ENCODE measurements around the gene ORMDL3. TPM values are rescaled to one million over a fixed set of nuclear protein-coding genes. Genes with fewer than 3 reads are reported as not detected.
"Not testable (repeated sequence)": the region's sequence is repeated elsewhere in the genome, so short reads cannot be mapped to it uniquely, and the experiment has no call there.

The ORMDL3 gene
- total RNA-seq, 1 experiment from 2014 or later, result 18.0 TPM

DNA sequence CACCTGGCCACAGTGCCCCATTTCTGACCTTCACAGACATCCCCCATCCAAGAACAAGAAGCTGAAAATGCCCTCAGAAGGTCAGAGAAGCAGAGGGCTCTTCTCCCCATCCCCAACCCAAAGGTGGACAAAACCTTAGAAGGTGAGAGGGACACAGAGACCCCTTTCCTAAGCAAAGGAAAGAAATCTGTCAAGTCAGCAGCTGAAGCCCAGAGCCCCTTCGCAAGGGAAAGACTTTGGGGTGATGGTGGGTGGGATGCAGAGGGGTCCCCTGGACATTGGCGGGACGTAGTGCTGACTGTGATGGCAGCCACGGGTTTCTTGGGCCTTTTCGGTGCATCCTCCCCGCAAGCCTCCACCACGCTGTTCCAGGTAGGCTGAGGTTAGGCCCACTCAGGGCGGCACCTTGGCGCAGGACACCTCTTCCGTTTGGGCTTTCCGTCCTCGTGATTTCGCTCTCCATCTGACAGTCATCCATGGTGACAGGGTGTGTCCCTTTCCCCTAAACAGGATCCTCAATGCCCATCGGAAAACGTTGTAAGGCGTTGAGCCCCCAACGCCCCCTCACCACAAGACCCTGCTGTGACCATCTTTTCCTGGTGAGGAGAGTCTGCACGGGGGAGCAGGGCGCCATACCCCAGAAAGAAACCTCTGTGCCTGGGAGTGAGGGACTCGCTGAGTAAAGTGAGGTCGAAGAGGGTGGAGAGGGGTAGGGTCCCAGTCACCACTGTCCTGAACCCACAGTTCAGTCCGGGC is 24.7 kb upstream of the ORMDL3 start:
- no TSS peak for BruUV-seq (replicated peaks)
- CTCF ChIA-PET, result no interaction called here

DNA sequence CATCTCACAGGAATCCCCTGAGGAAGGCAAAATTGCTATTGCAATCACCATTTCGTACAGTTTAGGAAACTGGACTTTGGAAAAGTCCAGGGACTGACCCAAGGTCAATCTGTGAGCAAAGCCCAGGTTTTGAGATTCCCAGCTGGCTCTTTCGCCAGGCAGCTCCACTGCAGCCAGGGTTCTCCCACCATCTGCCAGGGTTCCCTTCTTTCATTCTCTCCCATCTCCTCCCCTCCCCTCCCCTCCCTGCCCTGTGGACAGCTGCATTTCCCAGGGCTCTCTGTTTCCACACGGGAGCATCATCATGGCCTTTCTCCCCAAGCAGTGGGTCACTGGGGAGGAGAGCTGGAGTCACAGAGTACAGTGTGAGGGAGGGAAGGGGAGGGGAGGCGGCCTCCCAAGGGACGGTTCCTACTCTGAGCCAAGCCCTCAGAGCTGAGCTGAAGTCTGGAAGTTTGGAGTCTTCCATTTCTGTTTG is 23.5 kb upstream of the ORMDL3 start:
- Histone ChIP-seq H3K27me3 (replicated peaks; ENCODE audit: insufficient read depth, low read depth, low read length, poor library complexity) (no peaks in the 10 kb centered on the region), H3K9me3 (ENCODE audit: low read depth, low read length, poor library complexity, severe bottlenecking) (no peaks in the 10 kb centered on the region), H3K27ac (ENCODE audit: low read depth, low read length, poor library complexity, severe bottlenecking) (no peak overlapping the region), H3K4me1 (ENCODE audit: insufficient read depth, low read length, poor library complexity, severe bottlenecking) (no peaks in the 10 kb centered on the region), H3K36me3 (ENCODE audit: insufficient read depth, low read length, poor library complexity, severe bottlenecking) (no peaks in the 10 kb centered on the region), H3K4me3 (ENCODE audit: low read depth, low read length, poor library complexity, severe bottlenecking) (no peak overlapping the region)
- ChIA-PET POLR2A (ENCODE audit: low non-redundant PET) (no interaction called here), CTCF (no interaction called here)
- intact Hi-C loops (cut with micrococcal nuclease; ENCODE audit: unreplicated experiment), result no loop called here
- no TSS peak for BruUV-seq (replicated peaks)
- DNase-seq (ENCODE audit: low spot score), result no peak
- TF ChIP-seq, protein P1, sequence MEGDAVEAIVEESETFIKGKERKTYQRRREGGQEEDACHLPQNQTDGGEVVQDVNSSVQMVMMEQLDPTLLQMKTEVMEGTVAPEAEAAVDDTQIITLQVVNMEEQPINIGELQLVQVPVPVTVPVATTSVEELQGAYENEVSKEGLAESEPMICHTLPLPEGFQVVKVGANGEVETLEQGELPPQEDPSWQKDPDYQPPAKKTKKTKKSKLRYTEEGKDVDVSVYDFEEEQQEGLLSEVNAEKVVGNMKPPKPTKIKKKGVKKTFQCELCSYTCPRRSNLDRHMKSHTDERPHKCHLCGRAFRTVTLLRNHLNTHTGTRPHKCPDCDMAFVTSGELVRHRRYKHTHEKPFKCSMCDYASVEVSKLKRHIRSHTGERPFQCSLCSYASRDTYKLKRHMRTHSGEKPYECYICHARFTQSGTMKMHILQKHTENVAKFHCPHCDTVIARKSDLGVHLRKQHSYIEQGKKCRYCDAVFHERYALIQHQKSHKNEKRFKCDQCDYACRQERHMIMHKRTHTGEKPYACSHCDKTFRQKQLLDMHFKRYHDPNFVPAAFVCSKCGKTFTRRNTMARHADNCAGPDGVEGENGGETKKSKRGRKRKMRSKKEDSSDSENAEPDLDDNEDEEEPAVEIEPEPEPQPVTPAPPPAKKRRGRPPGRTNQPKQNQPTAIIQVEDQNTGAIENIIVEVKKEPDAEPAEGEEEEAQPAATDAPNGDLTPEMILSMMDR (conservative IDR thresholded peaks at IDR 0.05; ENCODE audit: low read depth, low read length), result no peak
- no peak for TF ChIP-seq EZH2 (IDR thresholded peaks at IDR 0.05; ENCODE audit: borderline replicate concordance, low read depth, low read length, poor library complexity, severe bottlenecking)

More for the DNA sequence above, 24.7 kb upstream of the ORMDL3 start:
- Histone ChIP-seq H3K27ac (ENCODE audit: low read depth, low read length, poor library complexity, severe bottlenecking) (no peak overlapping the region), H3K9me3 (ENCODE audit: low read depth, low read length, poor library complexity, severe bottlenecking) (no peaks in the 10 kb centered on the region), H3K27me3 (replicated peaks; ENCODE audit: insufficient read depth, low read depth, low read length, poor library complexity) (no peaks in the 10 kb centered on the region), H3K4me3 (ENCODE audit: low read depth, low read length, poor library complexity, severe bottlenecking) (peak overlapping the region; percentile 32), H3K36me3 (ENCODE audit: insufficient read depth, low read length, poor library complexity, severe bottlenecking) (no peaks in the 10 kb centered on the region), H3K4me1 (ENCODE audit: insufficient read depth, low read length, poor library complexity, severe bottlenecking) (no peaks in the 10 kb centered on the region)
- intact Hi-C loops (cut with micrococcal nuclease; ENCODE audit: unreplicated experiment), result no loop called here
- POLR2A ChIA-PET (ENCODE audit: low non-redundant PET), result no interaction called here
- no peak for TF ChIP-seq EZH2 (IDR thresholded peaks at IDR 0.05; ENCODE audit: borderline replicate concordance, low read depth, low read length, poor library complexity, severe bottlenecking)
- TF ChIP-seq, protein P1 (conservative IDR thresholded peaks at IDR 0.05; ENCODE audit: low read depth, low read length), result no peak
- no peak for DNase-seq (ENCODE audit: low spot score)

DNA sequence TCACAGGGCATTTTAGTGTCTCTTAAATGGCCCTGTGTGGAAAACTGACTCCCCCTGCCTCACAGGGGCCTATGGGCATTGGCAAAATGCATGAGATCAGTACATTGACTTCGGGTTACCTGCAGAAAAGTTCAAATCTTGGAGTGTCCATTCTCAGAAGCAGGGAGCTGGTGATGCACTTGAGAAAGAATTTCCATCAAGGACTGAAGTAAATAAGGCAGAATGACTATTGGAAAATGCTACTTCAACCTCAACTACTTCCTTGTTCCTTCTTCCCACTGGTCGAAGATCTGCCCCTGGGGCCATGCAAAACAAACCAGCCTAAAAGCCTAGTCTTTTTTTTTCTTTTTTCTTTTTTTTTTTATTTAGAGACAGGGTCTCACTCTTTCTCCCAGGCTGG is 21.6 kb upstream of the ORMDL3 start:
- Histone ChIP-seq H3K4me1 (ENCODE audit: insufficient read depth, low read length, poor library complexity, severe bottlenecking) (no peaks in the 10 kb centered on the region), H3K27ac (ENCODE audit: low read depth, low read length, poor library complexity, severe bottlenecking) (no peak overlapping the region), H3K4me3 (ENCODE audit: low read depth, low read length, poor library complexity, severe bottlenecking) (no peak overlapping the region), H3K9me3 (ENCODE audit: low read depth, low read length, poor library complexity, severe bottlenecking) (no peaks in the 10 kb centered on the region), H3K36me3 (ENCODE audit: insufficient read depth, low read length, poor library complexity, severe bottlenecking) (no peaks in the 10 kb centered on the region), H3K27me3 (replicated peaks; ENCODE audit: insufficient read depth, low read depth, low read length, poor library complexity) (no peaks in the 10 kb centered on the region)
- ChIA-PET CTCF (interaction anchor here (0.7 kb wide), 1 partner anchor 10 kb away, joined by 3 read pairs; no protein-coding TSS in a partner anchor), POLR2A (ENCODE audit: low non-redundant PET) (no interaction called here)
- DNase-seq (ENCODE audit: low spot score), result no peak
- intact Hi-C loops (cut with micrococcal nuclease; ENCODE audit: unreplicated experiment), result no loop called here
- TF ChIP-seq, protein P1 (conservative IDR thresholded peaks at IDR 0.05; ENCODE audit: low read depth, low read length), result no peak
- TF ChIP-seq EZH2 (IDR thresholded peaks at IDR 0.05; ENCODE audit: borderline replicate concordance, low read depth, low read length, poor library complexity, severe bottlenecking), result no peak
- BruUV-seq (replicated peaks), result no TSS peak

- POLR2A ChIA-PET (ENCODE audit: low non-redundant PET); H3K4me1 ChIP-seq (ENCODE audit: insufficient read depth, low read length, poor library complexity, severe bottlenecking): not testable (repeated sequence)
Observed at GRCh38 chr17:39948489-39948828, 21.1 kb upstream of the ORMDL3 start.

More at GRCh38 chr17:39948489-39948828, 21.1 kb upstream of the ORMDL3 start:
- H3K9me3 ChIP-seq (ENCODE audit: low read depth, low read length, poor library complexity, severe bottlenecking); DNase-seq (ENCODE audit: low spot score); BruUV-seq (replicated peaks); H3K27ac ChIP-seq (ENCODE audit: low read depth, low read length, poor library complexity, severe bottlenecking); H3K27me3 ChIP-seq (replicated peaks; ENCODE audit: insufficient read depth, low read depth, low read length, poor library complexity); H3K36me3 ChIP-seq (ENCODE audit: insufficient read depth, low read length, poor library complexity, severe bottlenecking); CTCF ChIA-PET; H3K4me3 ChIP-seq (ENCODE audit: low read depth, low read length, poor library complexity, severe bottlenecking); intact Hi-C loops (cut with micrococcal nuclease; ENCODE audit: unreplicated experiment): not testable (repeated sequence)

All from A673 (cell line).